Measurements from ENCODE around the gene ITPR2.
"Not testable (repeated sequence)": the region's sequence is repeated elsewhere in the genome, so short reads cannot be mapped to it uniquely, and the experiment has no call there.

The ITPR2 gene

GRCh38 chr12:26786865-26787514, 46.0 kb downstream of the ITPR2 start:
- no peak for DNase-seq (ENCODE audit: low read depth)

GRCh38 chr12:26786491-26786864, 46.5 kb downstream of the ITPR2 start:
- DNase-seq (ENCODE audit: low read depth), result no peak

GRCh38 chr12:26783816-26784379, 49.1 kb downstream of the ITPR2 start:
- DNase-seq (ENCODE audit: low read depth), result not testable (repeated sequence)

- no peak for DNase-seq (ENCODE audit: low read depth)
Observed at GRCh38 chr12:26783131-26783526, 49.9 kb downstream of the ITPR2 start.

- DNase-seq (ENCODE audit: low read depth), result no peak
Observed at GRCh38 chr12:26782372-26783130, 50.4 kb downstream of the ITPR2 start.

GRCh38 chr12:26780656-26781055, 52.3 kb downstream of the ITPR2 start:
- not testable (repeated sequence) for DNase-seq (ENCODE audit: low read depth)

GRCh38 chr12:26778173-26778775, 54.7 kb downstream of the ITPR2 start:
- not testable (repeated sequence) for DNase-seq (ENCODE audit: low read depth)

- no peak for DNase-seq (ENCODE audit: low read depth)
Observed at GRCh38 chr12:26777236-26777635, 55.8 kb downstream of the ITPR2 start.

- not testable (repeated sequence) for DNase-seq (ENCODE audit: low read depth)
Observed at GRCh38 chr12:26775991-26776390, 57.0 kb downstream of the ITPR2 start.

- no peak for DNase-seq (ENCODE audit: low read depth)
Observed at GRCh38 chr12:26773313-26774104, 59.5 kb downstream of the ITPR2 start.

GRCh38 chr12:26771861-26772260, 61.1 kb downstream of the ITPR2 start:
- no peak for DNase-seq (ENCODE audit: low read depth)

GRCh38 chr12:26770239-26771070, 62.5 kb downstream of the ITPR2 start:
- no peak for DNase-seq (ENCODE audit: low read depth)

GRCh38 chr12:26769611-26770010, 63.4 kb downstream of the ITPR2 start:
- DNase-seq (ENCODE audit: low read depth), result no peak

GRCh38 chr12:26768611-26769603, 64.1 kb downstream of the ITPR2 start:
- no peak for DNase-seq (ENCODE audit: low read depth)

GRCh38 chr12:26767865-26768264, 65.1 kb downstream of the ITPR2 start:
- no peak for DNase-seq (ENCODE audit: low read depth)

GRCh38 chr12:26767116-26767515, 65.9 kb downstream of the ITPR2 start:
- no peak for DNase-seq (ENCODE audit: low read depth)

GRCh38 chr12:26762186-26762585, 70.8 kb downstream of the ITPR2 start:
- no peak for DNase-seq (ENCODE audit: low read depth)

- DNase-seq (ENCODE audit: low read depth), result no peak
Observed at GRCh38 chr12:26761775-26762174, 71.2 kb downstream of the ITPR2 start.

- DNase-seq (ENCODE audit: low read depth), result no peak
Observed at GRCh38 chr12:26760657-26761293, 72.2 kb downstream of the ITPR2 start.

Measured in activated T-helper 1 cell treated with Interleukin-2 at 50 U/mL for 16 hours (primary cell).